GM19193 (cell line): ENCODE results near the gene MED28.

Experiments used
- POLR2A ChIP-seq: IDR thresholded peaks from 4 replicates; pipeline ENCODE4 v1.6.1; 2011; ENCODE audit not compliant: insufficient read depth, insufficient read length; ENCODE audit errors: extremely low read depth

Gene MED28

DNA sequence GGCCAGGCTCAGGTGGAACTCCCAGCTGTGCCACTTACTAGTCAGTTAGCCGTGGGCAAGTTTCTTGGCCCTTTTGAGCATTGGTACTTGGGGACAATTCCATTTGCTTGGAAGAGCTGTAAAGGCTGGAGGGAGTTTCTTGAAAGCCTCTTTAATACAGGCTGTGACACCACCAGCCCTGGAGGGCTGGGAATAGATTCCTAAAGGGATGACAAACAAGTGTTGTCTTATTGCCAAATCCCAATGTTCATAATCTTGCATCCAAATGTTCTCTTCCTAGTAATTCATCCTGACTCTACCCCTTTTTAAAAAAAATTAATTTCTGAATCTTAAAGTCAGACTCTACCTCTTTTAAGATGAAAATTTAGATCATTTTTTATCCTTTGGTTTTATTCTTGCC is 14.6 kb upstream of the MED28 start:
- TF ChIP-seq POLR2A, result no peak

DNA sequence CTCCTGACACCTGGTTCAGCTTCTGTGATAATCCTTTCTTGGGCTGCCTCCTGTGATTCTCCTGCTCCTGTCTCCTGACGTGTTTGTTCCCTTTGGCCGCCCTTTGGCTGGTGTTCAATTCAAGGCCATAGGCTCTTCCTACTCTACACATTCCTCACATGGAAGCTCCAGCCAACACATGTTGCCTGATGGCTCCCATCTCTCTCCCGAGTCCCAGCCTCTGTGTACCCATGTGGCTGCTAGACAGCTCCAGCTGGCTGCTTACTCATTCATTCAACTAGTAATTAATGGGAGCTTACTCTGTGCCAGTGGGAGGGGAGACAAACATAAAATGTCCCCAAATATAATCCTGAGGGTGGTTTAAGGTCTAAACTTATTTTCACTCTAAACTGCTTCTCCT is 9.2 kb upstream of the MED28 start:
- TF ChIP-seq POLR2A, result no peak

DNA sequence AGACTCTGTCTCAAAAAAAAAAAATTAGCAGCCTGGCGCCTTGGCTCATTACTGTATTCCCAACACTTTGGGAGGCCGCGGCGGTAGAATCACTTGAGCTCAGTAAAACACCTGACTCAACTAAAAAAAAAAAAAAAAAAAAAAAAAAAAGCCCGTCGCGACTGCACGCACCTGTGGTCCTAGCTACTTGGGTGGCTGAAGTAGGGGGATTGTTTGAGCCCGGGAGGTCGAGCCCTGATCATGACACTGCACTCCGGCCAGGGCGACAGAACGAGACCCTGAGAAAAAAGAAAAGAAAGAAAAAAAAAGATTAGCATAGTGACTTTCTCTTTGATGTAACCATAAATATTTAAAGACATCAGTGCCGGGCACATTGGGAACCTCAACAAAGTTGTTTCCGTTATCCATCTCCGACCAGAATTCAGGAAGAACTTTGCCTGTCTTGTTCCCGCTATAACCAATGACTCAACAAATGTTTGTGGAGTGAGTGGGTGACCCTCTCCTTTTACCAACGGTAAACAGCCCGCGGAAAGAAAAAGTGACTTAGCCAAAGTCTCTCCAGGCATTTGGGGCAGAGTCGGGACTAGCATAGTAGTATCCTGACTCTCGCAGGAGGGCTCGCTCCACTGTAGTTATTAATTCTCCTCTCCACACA is 553 bp upstream of the MED28 start:
- TF ChIP-seq POLR2A, result no peak

DNA sequence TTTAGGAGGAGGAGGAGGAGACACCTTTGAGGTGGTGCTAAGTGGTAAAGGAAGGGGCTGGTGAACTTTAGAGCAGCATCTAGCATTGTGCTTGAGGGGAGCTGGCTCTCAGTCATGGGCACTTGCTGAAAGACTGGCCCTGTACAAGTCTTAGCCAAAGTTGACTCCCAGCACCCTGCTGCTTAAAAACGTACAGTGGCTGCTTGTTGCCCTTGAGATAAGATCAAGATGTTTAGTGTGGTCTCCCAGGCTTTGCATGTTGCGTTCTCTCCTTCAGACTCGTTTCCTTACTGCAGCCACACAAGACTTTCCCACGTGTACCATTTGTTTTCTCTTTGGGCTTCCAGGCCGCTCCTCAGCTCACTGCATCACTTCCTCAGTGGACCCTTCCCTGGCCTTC is 1.8 kb downstream of the MED28 start:
- TF ChIP-seq POLR2A, result no peak

DNA sequence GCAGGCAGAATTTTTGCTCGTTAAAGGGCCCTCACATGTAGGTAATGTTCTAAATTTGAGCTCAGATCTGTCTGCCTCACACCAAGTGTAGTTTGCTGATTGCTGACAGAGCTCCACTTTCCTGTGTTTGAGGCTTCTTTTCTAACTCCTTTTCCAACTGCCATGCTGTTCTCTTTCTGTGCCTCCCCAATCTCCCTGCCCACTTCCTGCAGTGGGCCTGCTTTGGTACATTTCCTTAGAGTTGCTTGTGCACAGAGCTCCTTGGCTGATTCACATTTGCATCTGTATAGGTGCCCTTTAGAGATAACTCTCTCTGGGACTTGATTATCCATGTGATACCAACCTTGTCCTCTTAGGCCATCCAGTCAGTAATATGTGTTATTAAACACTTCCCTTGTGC is 4.5 kb downstream of the MED28 start:
- no peak for TF ChIP-seq POLR2A

DNA sequence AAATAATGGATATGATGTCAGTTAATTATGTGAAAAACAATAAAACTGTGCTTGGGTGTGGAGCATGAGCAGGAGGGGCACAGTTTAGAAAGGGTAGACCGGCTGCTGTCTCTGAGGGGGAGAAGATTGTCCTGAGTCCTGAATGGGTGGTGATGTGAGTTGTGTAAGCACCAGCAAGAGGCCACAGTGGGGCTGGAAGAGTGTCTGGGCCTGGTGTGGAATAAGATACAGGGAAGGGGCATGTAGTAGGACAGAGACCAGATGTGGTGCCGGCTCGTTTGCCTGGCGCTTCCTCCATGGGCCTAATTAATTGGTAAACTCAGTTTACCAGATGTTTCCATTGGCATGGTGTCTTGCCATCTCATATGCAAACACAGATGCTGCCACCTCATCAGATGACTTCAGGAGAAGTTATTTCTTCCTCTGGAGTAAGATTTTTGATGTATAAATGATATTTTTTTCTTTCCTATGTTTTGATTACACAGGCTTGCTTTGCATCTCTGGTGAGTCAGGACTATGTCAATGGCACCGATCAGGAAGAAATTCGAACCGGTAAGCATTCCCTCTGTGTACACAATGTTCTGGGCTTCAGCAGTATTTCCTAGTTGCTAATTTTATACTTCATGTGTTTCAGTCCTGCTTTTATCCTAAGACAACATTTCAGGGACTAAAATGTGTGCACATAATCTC is 5.1 kb downstream of the MED28 start:
- no peak for TF ChIP-seq POLR2A

DNA sequence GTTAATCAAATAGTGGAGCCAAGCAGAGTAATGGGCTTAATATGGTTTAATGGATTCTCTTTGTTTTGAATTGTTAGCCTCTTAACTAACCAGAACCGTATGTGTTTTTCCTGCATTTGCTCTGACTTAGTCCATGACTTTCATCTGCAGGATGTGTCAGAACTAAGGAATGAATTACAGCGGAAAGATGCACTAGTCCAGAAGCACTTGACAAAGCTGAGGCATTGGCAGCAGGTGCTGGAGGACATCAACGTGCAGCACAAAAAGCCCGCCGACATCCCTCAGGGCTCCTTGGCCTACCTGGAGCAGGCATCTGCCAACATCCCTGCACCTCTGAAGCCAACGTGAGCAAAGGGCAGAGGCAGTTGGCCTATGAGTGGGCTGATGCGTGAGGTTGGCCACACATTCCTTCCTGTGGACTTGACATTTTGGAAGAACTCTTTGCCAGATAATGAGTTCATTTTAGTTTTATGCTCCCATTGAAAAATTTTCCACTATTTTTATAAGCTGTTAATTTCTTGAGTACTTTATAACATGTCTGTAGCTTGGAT is 9.1 kb downstream of the MED28 start:
- no peak for TF ChIP-seq POLR2A

DNA sequence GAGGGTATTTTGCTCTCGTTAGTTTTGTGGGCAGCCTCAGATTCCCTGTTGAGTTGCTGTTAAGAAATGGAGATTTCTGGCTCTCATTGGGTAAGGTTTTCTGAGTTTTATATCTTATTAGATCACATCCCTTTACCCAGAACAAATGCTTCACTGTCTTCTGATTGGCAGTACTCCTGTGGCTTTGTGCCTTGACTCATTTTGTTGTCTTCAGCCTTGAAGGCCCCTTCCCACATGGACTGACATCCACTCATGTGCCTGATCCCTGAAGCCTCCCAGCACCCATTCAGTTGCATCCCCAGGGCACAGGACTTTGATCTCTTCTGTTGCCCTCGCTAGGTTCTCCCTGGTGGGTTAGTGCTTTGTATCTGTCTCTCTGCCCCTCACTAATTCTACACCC is 10.4 kb downstream of the MED28 start:
- TF ChIP-seq POLR2A, result no peak

DNA sequence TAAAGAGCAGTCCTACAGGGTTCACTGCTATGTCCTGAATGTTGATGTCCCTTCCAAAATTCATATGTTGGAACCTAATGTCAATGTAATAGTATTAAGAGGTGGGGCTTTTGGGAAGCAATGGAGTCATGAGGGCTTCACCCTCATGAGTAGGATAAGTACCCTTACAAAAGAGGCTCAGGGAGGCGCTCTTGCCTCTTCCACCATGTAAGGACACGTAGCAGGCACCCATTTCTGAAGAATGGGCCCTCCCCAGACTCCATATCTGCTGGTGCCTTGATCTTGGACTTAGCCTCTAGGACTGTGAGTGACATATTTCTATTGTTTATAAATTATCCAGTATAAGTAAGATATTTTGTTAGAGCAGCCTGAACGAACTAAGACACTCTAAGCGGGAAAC is 15.8 kb downstream of the MED28 start:
- TF ChIP-seq POLR2A, result no peak

DNA sequence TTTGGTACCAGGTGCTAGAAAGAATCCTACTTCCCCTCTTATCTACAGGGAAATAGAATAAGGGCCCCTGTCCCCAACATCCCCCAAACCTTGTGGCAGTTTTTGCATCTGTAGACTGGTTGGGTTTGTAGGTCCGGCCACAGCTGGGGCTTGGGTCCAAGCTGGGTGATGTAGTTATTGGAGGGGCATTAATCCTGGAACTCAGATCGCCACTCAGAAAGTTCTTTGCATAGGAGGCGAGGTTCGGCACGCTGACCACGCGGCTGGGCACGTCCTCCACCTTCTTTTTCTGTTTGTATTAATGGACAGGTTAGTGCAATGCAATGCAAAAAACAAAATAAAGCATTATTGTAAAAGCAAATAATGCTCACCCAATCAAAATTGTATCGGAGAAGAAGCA is 19.2 kb downstream of the MED28 start:
- TF ChIP-seq POLR2A, result no peak

DNA sequence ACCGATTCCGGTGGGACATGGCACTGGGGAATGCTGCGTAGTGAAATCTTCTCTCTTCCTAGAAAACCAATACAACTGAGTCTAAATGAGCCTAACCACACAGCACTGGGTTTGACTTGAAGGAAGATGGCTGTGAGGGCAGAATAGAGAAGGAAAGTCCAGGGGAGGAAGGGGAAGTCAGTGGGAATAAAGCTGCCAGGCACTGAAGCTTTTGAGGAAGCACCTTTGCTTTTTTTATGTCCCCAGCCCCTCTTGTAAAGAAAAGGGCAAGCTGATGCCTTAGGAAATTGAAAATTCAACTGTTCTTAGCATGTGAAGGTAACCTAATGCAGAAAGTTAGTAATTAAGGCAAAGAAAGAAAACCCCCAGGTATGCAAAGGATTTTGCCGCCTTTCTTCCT is 20.6 kb downstream of the MED28 start:
- no peak for TF ChIP-seq POLR2A

DNA sequence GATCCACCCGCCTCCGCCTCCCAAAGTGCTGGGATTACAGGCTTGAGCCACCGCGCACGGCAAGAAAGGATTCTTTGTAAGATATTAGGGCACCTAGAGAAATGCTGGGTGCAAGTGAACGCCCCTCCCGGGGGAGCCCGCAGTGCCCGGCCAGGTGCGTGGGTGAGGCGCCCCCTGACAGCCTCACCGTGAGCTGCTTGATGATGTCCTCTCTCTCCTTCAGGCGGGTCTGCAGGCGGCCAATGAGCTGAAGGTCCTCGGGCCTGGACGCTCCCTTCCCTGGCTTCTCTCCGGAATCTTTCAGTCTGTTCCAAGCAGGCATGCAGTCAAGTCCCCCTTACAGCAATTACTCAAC is 21.9 kb downstream of the MED28 start:
- TF ChIP-seq POLR2A, result no peak

DNA sequence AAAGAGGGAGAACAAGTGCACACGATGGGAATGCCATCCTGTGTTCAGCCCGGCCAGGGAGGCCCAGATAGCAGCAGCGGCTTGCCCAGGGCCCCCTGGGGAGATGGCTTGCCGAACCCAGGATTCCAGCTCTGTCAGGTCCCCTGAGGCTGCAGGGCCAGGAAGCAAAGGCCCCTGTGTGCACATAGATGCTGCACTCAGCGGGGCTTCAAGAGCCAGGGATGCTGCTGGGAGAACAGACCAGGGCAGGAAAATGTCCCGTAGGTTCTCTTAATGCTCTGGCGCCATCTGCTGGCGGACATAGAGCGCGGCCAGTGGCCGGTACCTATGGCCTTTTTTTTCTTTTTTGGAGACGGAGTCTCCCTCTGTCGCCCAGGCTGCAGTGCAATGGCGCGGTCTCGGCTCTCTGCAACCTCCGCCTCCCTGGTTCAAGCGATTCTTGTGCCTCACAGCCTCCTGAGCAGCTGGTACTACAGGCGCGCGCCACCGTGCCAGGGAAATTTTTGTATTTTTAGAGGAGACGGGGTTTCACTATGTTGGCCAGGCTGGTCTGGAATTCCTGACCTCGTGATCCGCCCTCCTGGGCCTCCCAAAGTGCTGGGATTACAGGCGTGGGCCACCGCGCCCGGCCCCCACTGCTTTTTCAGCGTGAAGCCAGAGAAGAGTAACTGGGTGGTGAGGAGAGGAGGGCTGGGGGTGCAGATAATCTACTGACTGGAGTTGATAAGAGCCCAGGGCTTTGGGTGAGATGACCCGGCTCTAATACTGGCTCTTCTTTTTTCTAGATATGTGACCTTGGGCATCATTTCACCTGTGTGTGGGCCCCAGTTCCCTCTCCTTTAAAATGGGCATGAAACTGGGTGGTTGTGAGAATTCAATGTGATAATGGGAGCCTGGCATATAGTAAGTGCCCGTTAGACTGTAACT is 22.5 kb downstream of the MED28 start:
- TF ChIP-seq POLR2A, result no peak

DNA sequence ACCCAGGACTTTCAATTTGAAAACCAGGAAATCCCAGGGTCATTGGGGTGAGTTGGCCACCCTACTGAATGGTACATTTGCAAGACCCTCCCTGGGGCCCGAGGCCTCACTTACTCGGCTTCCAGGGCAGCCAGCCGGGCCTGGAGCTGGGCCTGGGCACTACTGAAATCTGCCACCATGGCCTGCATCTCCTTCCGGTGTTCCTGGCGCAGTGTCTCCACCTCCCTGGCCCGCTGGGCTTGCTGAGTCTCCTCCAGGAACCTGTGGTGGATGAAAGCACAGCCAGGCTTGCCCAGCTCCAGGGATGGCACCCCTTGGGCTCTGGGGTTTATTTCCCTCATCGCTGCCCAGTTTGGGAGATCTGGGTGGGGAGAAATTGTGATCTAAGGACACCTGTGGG is 24.7 kb downstream of the MED28 start:
- no peak for TF ChIP-seq POLR2A

DNA sequence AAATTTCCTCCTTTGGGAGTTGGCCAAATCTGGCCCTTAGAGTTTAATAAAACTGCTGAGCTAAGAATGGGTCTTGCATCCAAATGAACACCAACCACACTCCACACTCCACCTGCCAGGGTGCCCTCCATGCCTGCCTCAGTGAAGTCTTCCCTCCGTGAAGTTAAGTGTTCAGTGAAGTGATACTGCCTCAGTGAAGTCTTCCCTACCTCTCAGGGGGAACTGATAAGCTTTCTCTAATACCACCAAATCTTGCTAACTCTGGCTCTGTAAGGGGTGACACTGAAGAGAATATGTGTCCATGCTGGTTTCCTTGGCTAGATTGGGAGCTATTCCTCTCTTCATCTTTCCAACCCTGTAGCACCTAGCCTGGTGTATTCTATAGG is 27.9 kb downstream of the MED28 start:
- TF ChIP-seq POLR2A, result no peak
